Liver (tissue), 9 donors: ENCODE results near the gene CRB1. TPM values are rescaled to one million over a fixed set of nuclear protein-coding genes. Genes with fewer than 3 reads are reported as not detected.

ENCODE experiments used
- DNase-seq: peaks from one replicate; pipeline ENCODE4 v3.0.0-alpha.2; 2017; ENCODE audit warnings: low spot score
- H3K27ac ChIP-seq, 2 donors: one replicate each; pipeline ENCODE4 v1.7.0; 2013; ENCODE audit warnings: inconsistent platforms in 2 of 2, low read length in 2 of 2, control low read depth in 1 of 2, low read depth in 1 of 2, mild to moderate bottlenecking in 1 of 2
- H3K27me3 ChIP-seq, 4 donors: one replicate each; pipeline versions ENCODE4 v1.6.1 to v1.7.0; 2013; ENCODE audit warnings: low read length in 3 of 4, inconsistent platforms in 1 of 4, mild to moderate bottlenecking in 1 of 4, moderate library complexity in 1 of 4; ENCODE audit not compliant: control insufficient read depth in 4 of 4, insufficient read depth in 4 of 4
- H3K36me3 ChIP-seq, 4 donors: one replicate each; pipeline versions ENCODE4 v1.6.1 to v1.7.0; 2013; ENCODE audit warnings: low read length in 3 of 4, mild to moderate bottlenecking in 3 of 4, low read depth in 1 of 4, moderate library complexity in 1 of 4; ENCODE audit not compliant: control insufficient read depth in 4 of 4, insufficient read depth in 3 of 4
- H3K4me1 ChIP-seq, 4 donors: one replicate each; pipeline versions ENCODE4 v1.6.1 to v1.7.0; 2013; ENCODE audit warnings: low read length in 3 of 4, mild to moderate bottlenecking in 3 of 4, moderate library complexity in 1 of 4; ENCODE audit not compliant: control insufficient read depth in 4 of 4, insufficient read depth in 4 of 4
- H3K4me3 ChIP-seq, 3 donors: one replicate each; pipeline versions ENCODE4 v1.6.1 to v1.7.0; 2013; ENCODE audit warnings: low read length in 3 of 3, control low read depth in 1 of 3, low read depth in 1 of 3, mild to moderate bottlenecking in 1 of 3
- H3K9ac ChIP-seq, 2 donors: one replicate each; pipeline ENCODE4 v1.7.0; 2013; ENCODE audit warnings: low read length in 2 of 2, mild to moderate bottlenecking in 2 of 2, moderate library complexity in 2 of 2, control low read depth in 1 of 2, low read depth in 1 of 2
- H3K9me3 ChIP-seq, 4 donors: one replicate each; pipeline versions ENCODE4 v1.6.1 to v1.7.0; 2013; ENCODE audit warnings: low read length in 3 of 4; ENCODE audit not compliant: control insufficient read depth in 4 of 4
- CTCF ChIP-seq: fragments of 150-350 bp; IDR thresholded peaks from 2 replicates; pipeline ENCODE4 v1.5.1; 2017; ENCODE audit warnings: improper control_type of control experiment, low read depth, low read length; ENCODE audit not compliant: missing input control
- EGR1 ChIP-seq, 2 donors: IDR thresholded peaks; 2 replicates each; pipeline ENCODE4 v1.6.1; 2016 to 2018; ENCODE audit warnings: antibody characterized with exemption in 2 of 2, low read depth in 2 of 2
- FOXA1 ChIP-seq: IDR thresholded peaks from 2 replicates; pipeline ENCODE4 v1.6.1; 2016; ENCODE audit warnings: antibody characterized with exemption
- HNF4A ChIP-seq, 2 donors: conservative IDR thresholded peaks; 2 replicates each; pipeline ENCODE4 v1.6.1; 2016; ENCODE audit warnings: antibody characterized with exemption in 2 of 2, mild to moderate bottlenecking in 2 of 2
- HNF4G ChIP-seq: IDR thresholded peaks from 2 replicates; pipeline ENCODE4 v1.6.1; 2016; ENCODE audit warnings: antibody characterized with exemption
- JUND ChIP-seq, 2 donors: IDR thresholded peaks; 2 replicates each; pipeline ENCODE4 v1.6.1; 2016; ENCODE audit warnings: antibody characterized with exemption in 2 of 2
- MAX ChIP-seq: IDR thresholded peaks from 2 replicates; pipeline ENCODE4 v1.6.1; 2016; ENCODE audit warnings: antibody characterized with exemption
- RAD21 ChIP-seq, 2 donors: IDR thresholded peaks; 2 replicates each; pipeline ENCODE4 v1.6.1; 2016; ENCODE audit warnings: antibody characterized with exemption in 2 of 2, mild to moderate bottlenecking in 2 of 2
- RXRA ChIP-seq, 2 donors: IDR thresholded peaks; 2 replicates each; pipeline ENCODE4 v1.6.1; 2017 to 2018; ENCODE audit warnings: antibody characterized with exemption in 2 of 2, mild to moderate bottlenecking in 1 of 2
- SP1 ChIP-seq: IDR thresholded peaks from 2 replicates; pipeline ENCODE4 v1.6.1; 2018; ENCODE audit warnings: antibody characterized with exemption, mild to moderate bottlenecking
- TAF1 ChIP-seq: conservative IDR thresholded peaks from 2 replicates; pipeline ENCODE4 v1.6.1; 2016; ENCODE audit warnings: antibody characterized with exemption, mild to moderate bottlenecking
- ZBTB33 ChIP-seq: IDR thresholded peaks from 2 replicates; pipeline ENCODE4 v1.6.1; 2016; ENCODE audit warnings: antibody characterized with exemption
- WGBS: extraction: QIAGEN DNeasy Blood & Tissue Kit; methylation state at CpG from one replicate; pipeline ENCODE4 v1.1.7; 2013; 5-methylcytosine and 5-hydroxymethylcytosine counted together
- polyA plus RNA-seq, 2 donors: library from polyadenylated mRNA; stranded (reverse) in 1 of 2; unstranded in 1 of 2; fragments of 200-250 nt in 1 of 2; fragments of >200 nt in 1 of 2; fragmentation: Nextera tagmentation in 1 of 2; extraction: Ambion mirVana in 1 of 2; gene quantifications; one replicate each; pipeline versions ENCODE4 v1.2.1 to v1.2.3, GENCODE V29; 2013 to 2015
- total RNA-seq, 2 donors: library from RNA; depleted of rRNA; stranded (reverse); fragments of >200 nt; gene quantifications; one replicate each; pipeline ENCODE4 v1.2.3, GENCODE V29; 2014
- donor health status: healthy.
- donor health status: healthy.
- donor health status: healthy.
- donor health status: healthy.
- donor health status: healthy.

The CRB1 gene
- total and polyA plus RNA-seq, 4 donors = 5.1 TPM; not detected in 3

GRCh38 chr1:197333041-197333440 lies 65.0 kb downstream of the CRB1 start:
- no peak for DNase-seq
- no peaks in the 10 kb centered on the region for H3K4me1 ChIP-seq
- no peaks in the 10 kb centered on the region for H3K9me3 ChIP-seq
- no peaks in the 10 kb centered on the region for H3K27me3 ChIP-seq
- no peaks in the 10 kb centered on the region for H3K36me3 ChIP-seq
- H3K9ac ChIP-seq = no peak overlapping the region
- H3K4me3 ChIP-seq = no peak overlapping the region
- H3K27ac ChIP-seq = no peak overlapping the region
- TF ChIP-seq RXRA (IDR thresholded peaks at IDR 0.05) = no peak
- no peak for TF ChIP-seq ZBTB33
- no peak for TF ChIP-seq FOXA1
- no peak for TF ChIP-seq RAD21 (IDR thresholded peaks at IDR 0.05)
- TF ChIP-seq SP1 = no peak
- no peak for TF ChIP-seq JUND (IDR thresholded peaks at IDR 0.05)
- 94% methylated on average over 1 of the region's 1 CpG for WGBS

- Histone ChIP-seq H3K27ac (no peak overlapping the region), H3K36me3 (no peaks in the 10 kb centered on the region), H3K9me3 (no peaks in the 10 kb centered on the region), H3K4me3 (no peak overlapping the region), H3K4me1 (no peaks in the 10 kb centered on the region), H3K27me3 (no peaks in the 10 kb centered on the region), H3K9ac (no peak overlapping the region)
- TF ChIP-seq MAX = no peak
- no peak for TF ChIP-seq EGR1 (IDR thresholded peaks at IDR 0.05; ENCODE audit: low read depth in 2 of 2)
- no peak for TF ChIP-seq CTCF
- no peak for TF ChIP-seq ZBTB33
- TF ChIP-seq TAF1 = no peak
- TF ChIP-seq HNF4A (conservative IDR thresholded peaks at IDR 0.05) = no peak
- no peak for TF ChIP-seq SP1
- no peak for TF ChIP-seq HNF4G
- no peak for DNase-seq
- WGBS = 89% methylated on average over 2 of the region's 2 CpGs
Measured at GRCh38 chr1:197336571-197336970, 68.5 kb downstream of the CRB1 start.
